Measurements from ENCODE around the gene ZIC2. TPM values are rescaled to one million over a fixed set of nuclear protein-coding genes. Genes with fewer than 3 reads are reported as not detected.

The ZIC2 gene
- total RNA-seq, 2 donors from 2014 or later: not detected

DNA sequence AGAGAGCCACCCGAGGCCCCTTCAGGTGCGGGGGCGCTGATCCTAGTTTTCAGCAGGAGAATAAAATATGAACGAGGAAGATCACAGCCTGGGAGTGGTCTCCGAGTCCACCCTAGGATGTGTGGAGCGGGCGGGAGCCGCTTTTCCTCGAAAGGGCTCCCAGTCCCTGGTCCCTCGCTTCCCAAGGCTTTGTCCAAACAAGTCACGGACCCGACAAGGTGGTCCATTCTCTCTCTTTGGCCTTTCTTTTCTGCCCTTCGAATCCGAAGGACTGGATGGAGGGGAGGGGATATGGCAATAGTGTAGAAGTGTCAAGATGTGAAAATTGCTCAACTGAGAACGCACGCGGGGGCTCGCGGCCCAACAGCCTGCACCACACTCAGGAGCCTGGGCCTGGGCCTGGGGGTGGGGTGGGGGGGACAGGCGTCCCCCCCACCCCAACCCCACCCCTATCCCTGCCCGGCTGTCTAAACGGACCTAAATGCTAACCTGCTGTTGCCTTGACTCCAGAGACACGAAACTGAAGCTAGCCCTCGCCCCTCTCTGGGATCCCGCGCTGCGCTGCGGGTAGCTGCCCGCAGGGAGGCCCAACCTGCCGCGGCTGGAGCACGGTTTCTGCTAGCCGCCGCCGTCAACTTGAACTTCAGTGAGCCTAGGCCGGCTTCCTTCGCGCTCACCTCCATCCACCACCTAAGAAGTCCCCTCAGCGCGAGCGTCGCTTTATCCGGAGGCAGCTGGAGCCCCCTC, 7.1 kb downstream of the ZIC2 start:
- H3K9me3 ChIP-seq (ENCODE audit: control insufficient read depth, low read length, poor library complexity, severe bottlenecking): peaks cover 21% of the 10 kb centered on the region
- H3K27me3 Mint-ChIP-seq: peaks cover 90% of the 10 kb centered on the region
- peaks cover 3% of the 10 kb centered on the region for H3K36me3 Mint-ChIP-seq (ENCODE audit: low read depth)
- peak overlapping the region; percentile 85 for H3K27ac Mint-ChIP-seq
- DNase-seq: peak in 1 of 3 donors; percentile 11
- no peak for ATAC-seq
- H3K4me3 Mint-ChIP-seq: peak overlapping the region; percentile 57
- peaks cover 12% of the 10 kb centered on the region for H3K4me1 Mint-ChIP-seq

DNA sequence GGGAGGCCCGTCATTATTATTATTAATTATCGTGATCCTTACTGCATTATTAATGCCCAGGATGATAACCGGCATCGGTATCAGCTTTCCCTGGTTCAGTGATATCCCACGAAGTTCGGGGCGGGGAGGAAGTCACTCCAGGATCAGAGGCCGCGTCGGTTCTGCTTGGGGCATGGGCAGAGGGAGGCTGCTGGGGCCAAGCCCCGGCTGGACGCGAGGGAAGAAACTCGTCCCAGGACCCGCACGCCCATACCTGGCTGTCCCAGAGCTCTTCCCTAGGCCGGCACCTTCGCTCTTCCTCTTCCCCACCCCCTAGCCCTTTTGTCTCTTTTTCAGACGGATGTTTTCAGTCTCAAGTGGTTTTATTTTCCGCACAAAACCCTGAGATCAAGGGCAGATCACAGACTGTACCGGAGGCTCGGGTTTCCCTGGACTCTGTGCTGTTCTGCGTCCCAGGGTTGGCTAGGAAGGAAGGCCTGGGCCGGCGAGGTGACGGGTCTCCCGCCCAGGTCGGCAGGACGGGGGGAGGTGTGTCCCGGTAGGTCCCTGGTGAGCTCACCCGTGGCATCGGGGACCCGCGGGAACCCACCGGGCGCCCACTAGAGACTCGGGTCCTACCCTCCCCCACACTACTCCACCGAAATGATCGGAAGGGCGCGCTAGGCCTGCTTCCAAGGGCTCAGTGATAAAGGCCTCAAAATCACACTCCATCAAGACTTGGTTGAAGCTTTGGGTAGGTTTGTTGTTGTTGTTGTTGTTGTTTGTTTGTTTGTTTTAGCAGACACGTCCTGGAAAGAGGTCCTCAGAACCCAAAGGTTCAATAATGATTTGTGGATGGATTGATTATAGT, 7.9 kb downstream of the ZIC2 start:
- H3K27me3 Mint-ChIP-seq: peaks cover 90% of the 10 kb centered on the region
- peaks cover 12% of the 10 kb centered on the region for H3K4me1 Mint-ChIP-seq
- H3K9me3 ChIP-seq (ENCODE audit: control insufficient read depth, low read length, poor library complexity, severe bottlenecking): peaks cover 14% of the 10 kb centered on the region
- peaks cover 5% of the 10 kb centered on the region for H3K36me3 Mint-ChIP-seq (ENCODE audit: low read depth)
- ATAC-seq: no peak
- peak overlapping the region; percentile 25 for H3K4me3 Mint-ChIP-seq
- no peak for DNase-seq
- peak overlapping the region; percentile 85 for H3K27ac Mint-ChIP-seq

DNA sequence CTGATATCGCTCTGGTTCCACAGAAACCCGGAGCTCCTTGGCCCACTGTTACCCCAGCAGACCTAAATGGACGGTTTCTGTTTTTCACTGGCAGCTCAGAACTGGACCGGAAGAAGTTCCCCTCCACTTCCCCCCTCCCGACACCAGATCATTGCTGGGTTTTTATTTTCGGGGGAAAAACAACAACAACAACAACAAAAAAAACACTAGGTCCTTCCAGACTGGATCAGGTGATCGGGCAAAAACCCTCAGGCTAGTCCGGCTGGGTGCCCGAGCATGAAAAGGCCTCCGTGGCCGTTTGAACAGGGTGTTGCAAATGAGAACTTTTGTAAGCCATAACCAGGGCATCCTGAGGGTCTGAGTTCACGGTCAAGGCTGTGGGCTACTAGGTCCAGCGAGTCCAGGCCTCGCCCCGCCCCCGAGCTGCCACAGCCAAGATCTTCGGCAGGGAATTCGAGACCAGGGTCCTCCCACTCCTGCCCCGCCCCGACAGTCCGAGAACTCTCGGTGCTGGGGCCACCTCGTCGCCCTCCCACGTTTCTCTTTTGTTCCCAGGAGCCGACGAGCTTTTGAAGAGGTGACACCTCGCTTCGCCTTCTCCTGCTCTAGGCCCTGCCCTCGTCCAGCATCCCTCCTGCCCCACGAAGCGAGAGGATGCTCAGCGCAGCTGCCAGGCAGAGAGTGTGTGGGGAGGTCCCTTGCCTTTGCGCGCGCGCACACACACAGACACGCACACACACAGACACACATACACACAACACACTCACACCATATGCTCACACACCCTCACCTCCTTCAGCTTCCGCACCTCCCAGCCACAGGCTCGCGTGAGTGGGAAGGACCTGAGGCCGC, 8.8 kb downstream of the ZIC2 start:
- Mint-ChIP-seq H3K4me1 (peaks cover 12% of the 10 kb centered on the region), H3K27me3 (peaks cover 95% of the 10 kb centered on the region), H3K27ac (peak overlapping the region; percentile 85), H3K4me3 (peak overlapping the region; percentile 31), H3K36me3 (ENCODE audit: low read depth) (peaks cover 5% of the 10 kb centered on the region)
- ATAC-seq: no peak
- H3K9me3 ChIP-seq (ENCODE audit: control insufficient read depth, low read length, poor library complexity, severe bottlenecking): peaks cover 17% of the 10 kb centered on the region
- DNase-seq: no peak

DNA sequence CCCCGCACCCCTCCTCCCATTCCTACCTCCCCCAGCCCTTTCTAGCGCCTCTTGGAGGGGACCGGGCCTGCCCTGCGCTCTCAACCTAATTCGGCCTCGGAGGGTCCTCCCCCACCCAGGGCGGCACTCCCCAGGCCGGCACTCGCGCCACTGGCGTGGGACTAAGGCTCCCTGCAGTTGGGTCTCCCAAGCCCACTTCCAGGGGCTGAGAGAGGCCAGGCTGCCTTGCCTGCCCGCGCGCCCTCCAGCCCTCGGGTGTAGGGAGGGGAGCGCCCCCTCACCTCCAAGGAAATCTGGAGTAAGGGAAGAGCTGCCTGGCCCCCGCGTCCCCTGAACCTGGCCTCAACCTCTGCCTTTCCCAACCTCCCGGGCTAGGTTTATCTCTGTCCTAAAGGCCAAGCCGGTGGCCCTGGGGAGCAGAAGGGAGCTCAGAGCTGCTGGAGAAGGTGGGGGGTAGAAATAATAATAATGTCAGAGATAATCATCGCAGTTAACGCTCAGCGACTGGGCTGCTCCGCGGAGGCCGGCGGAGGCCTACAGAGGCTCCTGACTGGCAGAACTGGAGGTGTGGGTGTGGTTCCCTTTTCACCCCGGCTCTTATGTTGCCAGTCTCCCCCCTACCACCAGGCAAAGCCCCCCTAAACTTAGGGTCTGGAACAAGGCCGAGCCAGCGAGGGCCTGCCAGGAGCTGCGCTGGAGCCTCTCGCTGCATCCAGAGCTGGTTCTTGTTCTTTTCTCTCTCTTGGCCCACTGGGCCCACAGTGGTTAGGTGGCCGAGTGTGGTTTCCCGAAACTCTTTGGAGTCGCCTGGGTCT, 9.6 kb downstream of the ZIC2 start:
- H3K4me3 Mint-ChIP-seq: peak overlapping the region; percentile 50
- H3K27ac Mint-ChIP-seq: peak overlapping the region; percentile 21
- ATAC-seq (no peak), DNase-seq (no peak)
- peaks cover 7% of the 10 kb centered on the region for H3K4me1 Mint-ChIP-seq
- peaks cover 99% of the 10 kb centered on the region for H3K27me3 Mint-ChIP-seq
- H3K9me3 ChIP-seq (ENCODE audit: control insufficient read depth, low read length, poor library complexity, severe bottlenecking): peaks cover 26% of the 10 kb centered on the region
- peaks cover 2% of the 10 kb centered on the region for H3K36me3 Mint-ChIP-seq (ENCODE audit: low read depth)

DNA sequence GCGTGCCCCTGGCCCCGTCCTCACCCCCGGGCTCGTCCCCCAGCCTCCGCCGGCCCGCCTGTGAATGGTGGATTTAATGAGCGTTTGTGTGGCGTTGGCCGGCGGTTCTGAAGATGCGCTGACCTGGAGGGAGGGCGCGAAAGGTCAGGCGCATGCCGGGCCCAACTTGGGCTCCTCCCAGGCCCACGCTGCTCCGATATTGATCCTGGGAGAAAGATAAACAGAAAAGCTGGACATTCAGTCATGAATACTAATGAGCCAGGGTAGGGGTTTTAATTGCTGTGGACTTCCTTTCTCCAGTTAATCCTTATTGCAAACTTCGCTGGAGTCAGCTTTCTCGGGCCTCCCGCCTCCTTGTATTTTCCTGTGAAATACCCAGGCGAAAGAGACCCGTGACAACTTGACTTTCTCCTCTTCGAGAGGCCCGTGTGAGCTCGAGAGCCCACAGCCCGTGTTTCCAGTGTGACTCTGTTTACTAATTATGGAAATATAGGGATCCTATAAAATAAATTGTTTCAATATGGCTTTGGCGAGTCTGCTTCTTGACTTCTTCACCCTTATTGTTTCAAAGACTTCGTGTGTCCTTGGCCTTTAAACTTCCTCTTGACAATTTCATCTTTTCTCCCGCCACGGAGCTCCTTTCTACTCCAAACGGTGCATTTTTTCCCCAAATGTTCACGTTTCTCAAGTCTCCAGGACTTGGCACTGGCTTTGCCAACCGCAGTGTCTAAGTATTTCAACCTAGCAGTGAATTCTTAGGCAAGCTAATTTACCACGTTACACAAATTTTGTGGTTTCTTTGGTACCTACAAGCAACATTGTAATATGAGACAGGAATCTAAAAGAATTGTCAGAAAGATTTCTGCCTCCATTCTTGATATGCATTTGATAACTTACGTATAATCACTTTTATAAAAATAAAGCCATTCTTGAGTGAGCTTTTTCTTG, 10.5 kb downstream of the ZIC2 start:
- peaks cover 97% of the 10 kb centered on the region for H3K27me3 Mint-ChIP-seq
- DNase-seq: no peak
- H3K36me3 Mint-ChIP-seq (ENCODE audit: low read depth): peaks cover 2% of the 10 kb centered on the region

DNA sequence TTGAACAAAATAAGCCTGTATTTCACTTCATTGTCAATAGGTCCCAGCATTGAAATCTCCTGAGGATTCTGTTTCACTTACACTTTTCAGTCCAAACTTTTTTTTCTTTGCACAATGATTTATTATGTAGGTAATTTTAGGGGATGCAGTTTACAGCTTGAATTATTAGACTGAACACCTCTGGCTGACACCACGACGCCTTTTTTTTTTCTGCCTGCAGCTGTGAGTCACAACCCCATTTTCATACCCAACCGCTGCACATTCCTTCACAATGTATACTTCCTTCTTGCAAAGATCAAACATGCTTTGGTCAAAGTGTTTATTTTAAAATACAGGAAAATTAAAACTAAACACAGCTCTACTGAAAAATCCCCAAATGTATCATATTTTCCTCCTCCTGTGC, 11.4 kb downstream of the ZIC2 start:
- H3K4me1 Mint-ChIP-seq: peaks cover 7% of the 10 kb centered on the region
- H3K27me3 Mint-ChIP-seq: peaks cover 90% of the 10 kb centered on the region
- peaks cover 27% of the 10 kb centered on the region for H3K9me3 ChIP-seq (ENCODE audit: control insufficient read depth, low read length, poor library complexity, severe bottlenecking)
- H3K27ac Mint-ChIP-seq: no peak overlapping the region
- DNase-seq (no peak), ATAC-seq (no peak)
- H3K36me3 Mint-ChIP-seq (ENCODE audit: low read depth): peaks cover 2% of the 10 kb centered on the region
- H3K4me3 Mint-ChIP-seq: no peak overlapping the region

More for the DNA sequence above, 10.5 kb downstream of the ZIC2 start:
- peaks cover 10% of the 10 kb centered on the region for H3K4me1 Mint-ChIP-seq
- H3K9me3 ChIP-seq (ENCODE audit: control insufficient read depth, low read length, poor library complexity, severe bottlenecking): peaks cover 27% of the 10 kb centered on the region
- ATAC-seq: no peak
- H3K27ac Mint-ChIP-seq: peak overlapping the region; percentile 21
- peak overlapping the region; percentile 36 for H3K4me3 Mint-ChIP-seq

DNA sequence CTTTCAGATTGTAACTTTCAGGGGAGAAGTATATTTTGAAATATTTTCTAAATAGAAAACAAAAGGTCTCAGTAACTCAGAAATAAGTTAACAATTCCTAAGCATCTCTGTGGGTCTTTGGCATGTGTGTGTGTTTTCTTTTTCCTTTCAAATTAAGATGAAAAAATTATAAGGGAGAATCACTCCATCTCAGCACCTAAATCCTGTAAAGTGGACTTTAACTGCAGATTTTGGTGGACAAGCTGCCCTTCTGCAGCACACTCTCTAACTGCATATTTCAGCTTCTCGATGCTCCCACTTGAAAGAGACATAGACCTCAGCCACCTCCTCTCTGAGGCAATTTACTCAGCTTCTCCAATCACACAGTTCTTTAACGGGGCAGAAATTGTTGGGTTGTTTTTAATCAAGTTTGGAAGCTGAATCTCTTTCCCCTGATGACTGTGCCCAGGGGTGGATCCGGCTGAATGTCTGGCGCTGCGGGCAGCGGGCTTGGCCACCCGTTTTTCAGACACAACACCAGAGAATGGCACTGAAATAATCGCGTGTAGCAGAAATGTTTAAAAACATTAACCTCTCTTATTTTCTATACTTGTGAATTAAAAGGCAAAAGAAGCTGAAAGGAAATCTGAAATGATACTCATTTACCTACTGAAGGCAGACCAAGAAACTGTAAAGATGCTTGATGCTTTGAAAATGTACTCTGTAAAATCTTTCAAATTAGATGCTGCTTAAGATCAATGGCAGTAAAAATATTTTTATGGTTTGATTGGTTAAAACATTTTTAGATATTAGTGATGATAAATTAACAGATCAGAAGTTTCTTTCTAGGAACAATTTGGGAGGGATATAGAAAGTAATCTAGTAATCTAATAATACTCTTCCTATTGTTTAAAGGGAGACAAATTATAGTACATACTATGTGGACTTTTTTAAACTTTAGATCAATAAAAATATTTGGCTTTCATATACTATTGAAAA, 12.4 kb downstream of the ZIC2 start:
- Mint-ChIP-seq H3K27ac (no peak overlapping the region), H3K27me3 (peaks cover 91% of the 10 kb centered on the region), H3K4me3 (no peak overlapping the region), H3K4me1 (peaks cover 7% of the 10 kb centered on the region), H3K36me3 (ENCODE audit: low read depth) (peaks cover 4% of the 10 kb centered on the region)
- DNase-seq (no peak), ATAC-seq (no peak)
- peaks cover 27% of the 10 kb centered on the region for H3K9me3 ChIP-seq (ENCODE audit: control insufficient read depth, low read length, poor library complexity, severe bottlenecking)

DNA sequence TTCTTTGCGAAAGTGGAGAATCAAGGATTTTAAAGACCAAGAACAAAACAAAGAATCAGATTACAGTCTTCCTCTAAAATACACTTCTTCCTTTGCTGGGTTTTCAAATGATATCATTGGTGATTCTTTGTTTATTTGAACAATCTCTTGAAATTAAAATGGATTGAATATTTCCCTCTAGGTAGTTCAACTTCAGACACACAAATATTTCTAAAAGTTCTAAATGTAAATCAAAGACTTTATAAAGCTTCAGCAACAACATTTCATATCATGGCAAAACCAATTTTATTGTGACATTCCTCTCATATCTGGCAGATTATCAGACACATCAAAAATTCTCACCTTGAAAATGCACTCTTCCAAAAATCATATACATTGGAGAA, 13.0 kb downstream of the ZIC2 start:
- peak overlapping the region; percentile 74 for H3K27ac Mint-ChIP-seq
- H3K9me3 ChIP-seq (ENCODE audit: control insufficient read depth, low read length, poor library complexity, severe bottlenecking): peaks cover 27% of the 10 kb centered on the region
- H3K4me1 Mint-ChIP-seq: peaks cover 7% of the 10 kb centered on the region
- no peak overlapping the region for H3K4me3 Mint-ChIP-seq
- no peak for DNase-seq
- H3K27me3 Mint-ChIP-seq: peaks cover 91% of the 10 kb centered on the region
- peaks cover 4% of the 10 kb centered on the region for H3K36me3 Mint-ChIP-seq (ENCODE audit: low read depth)
- no peak for ATAC-seq

DNA sequence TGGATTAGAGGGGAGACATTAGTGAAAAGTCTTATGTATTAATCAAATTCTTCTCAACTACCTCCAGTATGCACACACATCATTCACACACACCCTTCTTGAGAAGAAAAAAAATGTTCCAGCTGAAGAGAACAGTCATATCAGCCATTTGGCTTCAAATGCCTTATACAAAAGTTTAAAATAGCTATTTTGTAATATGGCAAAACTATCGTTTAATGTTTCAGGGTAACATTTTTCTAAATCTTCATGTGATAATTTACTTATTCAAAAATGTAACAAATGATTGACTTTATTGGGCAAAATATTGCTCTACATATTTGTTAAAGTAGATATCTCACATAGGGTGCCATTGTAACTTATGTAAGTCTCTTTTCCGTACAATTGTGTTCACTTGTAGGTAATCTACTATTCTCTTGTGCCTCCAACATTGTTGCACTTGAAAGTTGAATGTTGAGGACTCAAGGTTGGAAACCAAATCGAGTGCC, 13.6 kb downstream of the ZIC2 start:
- H3K9me3 ChIP-seq (ENCODE audit: control insufficient read depth, low read length, poor library complexity, severe bottlenecking): peaks cover 27% of the 10 kb centered on the region
- Mint-ChIP-seq H3K4me3 (no peak overlapping the region), H3K27ac (peak overlapping the region; percentile 74), H3K27me3 (peaks cover 88% of the 10 kb centered on the region), H3K36me3 (ENCODE audit: low read depth) (peaks cover 4% of the 10 kb centered on the region), H3K4me1 (peaks cover 7% of the 10 kb centered on the region)
- ATAC-seq (no peak), DNase-seq (no peak)

DNA sequence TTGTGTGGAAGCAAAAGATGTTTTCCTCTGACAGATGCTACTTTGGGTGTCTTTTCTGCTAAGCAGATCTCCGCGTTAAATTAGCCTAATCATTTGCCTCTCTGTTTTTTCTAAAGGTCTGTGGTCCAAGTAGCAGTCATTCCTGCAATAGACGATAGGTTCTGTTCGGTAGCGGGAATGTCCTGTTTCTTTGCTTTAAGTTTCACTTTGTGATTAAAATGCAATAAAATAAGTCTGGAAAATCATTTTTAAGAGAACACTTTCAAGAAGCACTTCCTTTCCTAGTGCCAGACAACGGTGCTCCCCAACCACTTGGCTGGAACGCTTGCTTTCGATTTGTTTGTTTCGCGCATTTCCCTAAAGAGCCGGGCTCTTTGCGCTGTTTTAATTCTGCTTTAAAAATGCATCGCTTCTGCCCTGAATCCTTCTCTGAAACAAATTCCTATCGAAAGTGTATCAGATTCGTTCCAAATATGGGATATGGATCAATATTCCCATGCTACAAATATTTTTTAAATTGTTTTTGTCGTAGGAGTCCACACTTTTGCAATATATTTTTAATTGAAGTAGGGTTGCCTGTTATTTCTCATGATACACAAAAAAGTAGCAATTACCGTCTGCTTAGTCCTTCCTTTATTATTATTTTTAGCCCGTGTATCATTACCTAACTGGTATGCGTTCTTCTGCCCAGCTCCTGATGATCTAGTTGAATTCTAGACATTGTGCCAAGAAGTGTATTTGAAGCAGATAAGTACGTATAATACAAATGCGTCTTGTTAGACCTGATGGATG, 14.2 kb downstream of the ZIC2 start:
- H3K27me3 Mint-ChIP-seq: peaks cover 85% of the 10 kb centered on the region
- peak overlapping the region; percentile 31 for H3K4me3 Mint-ChIP-seq
- DNase-seq: no peak
- no peak for ATAC-seq
- H3K9me3 ChIP-seq (ENCODE audit: control insufficient read depth, low read length, poor library complexity, severe bottlenecking): peaks cover 27% of the 10 kb centered on the region
- peak overlapping the region; percentile 74 for H3K27ac Mint-ChIP-seq
- peaks cover 7% of the 10 kb centered on the region for H3K4me1 Mint-ChIP-seq
- H3K36me3 Mint-ChIP-seq (ENCODE audit: low read depth): peaks cover 4% of the 10 kb centered on the region
